ENCODE results near the gene MIS18A.

DNA sequence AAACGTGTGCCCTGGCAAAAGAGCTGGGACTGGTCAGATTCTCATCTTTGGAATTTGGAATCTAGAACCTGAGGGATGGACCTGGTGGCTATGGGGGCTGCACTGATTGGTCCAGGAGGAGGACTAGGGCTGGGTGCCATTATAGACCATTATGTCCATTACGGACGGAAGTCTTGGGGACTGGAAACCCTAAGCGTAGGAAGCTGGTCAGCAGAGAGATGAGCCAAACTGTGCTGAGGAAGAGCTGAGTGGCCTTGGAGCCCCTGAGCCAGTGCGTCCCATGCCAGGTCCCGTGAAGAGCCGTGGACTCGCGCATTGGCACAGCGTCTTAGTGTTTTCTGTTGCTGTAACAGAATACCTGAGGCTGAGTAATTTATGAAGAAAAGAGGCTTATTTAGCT, 29.8 kb upstream of the MIS18A start:
- TF ChIP-seq CTCF (IDR thresholded peaks at IDR 0.05 in 4 of 5, conservative IDR thresholded peaks at IDR 0.05 in 1 of 5) = no peak
- no peak for TF ChIP-seq POLR2A (IDR thresholded peaks at IDR 0.05)

Data from gastrocnemius medialis (tissue), 4 donors.